DOHH2 (cell line): Measurements from ENCODE around the gene ANKRD65.
"Not testable (repeated sequence)": the region's sequence is repeated elsewhere in the genome, so short reads cannot be mapped to it uniquely, and the experiment has no call there.

ENCODE experiments used
- EZH2phosphoT487 ChIP-seq: fragments of 200-600 bp; sonication (generic); IDR thresholded peaks from 2 replicates; pipeline ENCODE4 v1.6.1; 2017; ENCODE audit warnings: borderline replicate concordance, mild to moderate bottlenecking, antibody characterized with exemption, low read length, moderate library complexity, mixed read lengths
- TF ChIP-seq, protein P1 (sequence below): fragments of 200-600 bp; sonication (generic); IDR thresholded peaks from one replicate; pipeline ENCODE4 v1.5.1; 2014; ENCODE audit warnings: antibody characterized with exemption, mild to moderate bottlenecking, low read depth, low read length; ENCODE audit not compliant: poor library complexity, severe bottlenecking

DNA sequence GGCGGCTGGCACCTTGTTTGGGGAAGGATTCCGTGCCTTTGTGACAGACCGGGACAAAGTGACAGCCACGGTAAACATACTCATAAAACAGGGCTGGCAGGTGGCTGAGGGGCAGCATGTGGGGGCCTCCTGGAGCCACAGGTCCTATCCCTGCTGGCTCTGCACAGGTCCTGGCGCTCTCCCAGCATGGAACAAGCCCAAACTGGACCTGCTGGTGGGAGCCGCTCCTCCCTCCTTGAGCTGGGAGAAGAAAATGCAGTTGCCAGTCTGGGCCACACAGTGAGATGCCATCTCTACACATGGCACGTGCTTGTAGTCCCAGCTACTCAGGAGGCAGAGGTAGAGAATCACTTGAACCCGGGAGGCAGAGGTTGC is 31.3 kb upstream of the ANKRD65 start:
- TF ChIP-seq, protein P1, sequence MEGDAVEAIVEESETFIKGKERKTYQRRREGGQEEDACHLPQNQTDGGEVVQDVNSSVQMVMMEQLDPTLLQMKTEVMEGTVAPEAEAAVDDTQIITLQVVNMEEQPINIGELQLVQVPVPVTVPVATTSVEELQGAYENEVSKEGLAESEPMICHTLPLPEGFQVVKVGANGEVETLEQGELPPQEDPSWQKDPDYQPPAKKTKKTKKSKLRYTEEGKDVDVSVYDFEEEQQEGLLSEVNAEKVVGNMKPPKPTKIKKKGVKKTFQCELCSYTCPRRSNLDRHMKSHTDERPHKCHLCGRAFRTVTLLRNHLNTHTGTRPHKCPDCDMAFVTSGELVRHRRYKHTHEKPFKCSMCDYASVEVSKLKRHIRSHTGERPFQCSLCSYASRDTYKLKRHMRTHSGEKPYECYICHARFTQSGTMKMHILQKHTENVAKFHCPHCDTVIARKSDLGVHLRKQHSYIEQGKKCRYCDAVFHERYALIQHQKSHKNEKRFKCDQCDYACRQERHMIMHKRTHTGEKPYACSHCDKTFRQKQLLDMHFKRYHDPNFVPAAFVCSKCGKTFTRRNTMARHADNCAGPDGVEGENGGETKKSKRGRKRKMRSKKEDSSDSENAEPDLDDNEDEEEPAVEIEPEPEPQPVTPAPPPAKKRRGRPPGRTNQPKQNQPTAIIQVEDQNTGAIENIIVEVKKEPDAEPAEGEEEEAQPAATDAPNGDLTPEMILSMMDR, result not testable (repeated sequence)
- not testable (repeated sequence) for TF ChIP-seq EZH2phosphoT487
